GM18867 (cell line): ENCODE results near the gene KCTD8.
"Not testable (repeated sequence)": the region's sequence is repeated elsewhere in the genome, so short reads cannot be mapped to it uniquely, and the experiment has no call there.

ENCODE experiments used
- ATAC-seq: cut with Tn5 transposase; IDR thresholded peaks from one replicate; pipeline ENCODE4 v1.9.1; 2021; ENCODE audit warnings: mild to moderate bottlenecking, moderate library complexity; ENCODE audit not compliant: unreplicated experiment

Gene KCTD8

GRCh38 chr4:44167766-44168165 is 280.8 kb downstream of the KCTD8 start:
- not testable (repeated sequence) for ATAC-seq

- ATAC-seq: no peak
Measured at GRCh38 chr4:44165938-44166337, 282.7 kb downstream of the KCTD8 start.

GRCh38 chr4:44162538-44163270 is 285.9 kb downstream of the KCTD8 start:
- no peak for ATAC-seq

- no peak for ATAC-seq
Measured at GRCh38 chr4:44161756-44162155, 286.9 kb downstream of the KCTD8 start.

GRCh38 chr4:44160776-44161367 is 287.7 kb downstream of the KCTD8 start:
- ATAC-seq: no peak

GRCh38 chr4:44159991-44160390 is 288.6 kb downstream of the KCTD8 start:
- no peak for ATAC-seq

GRCh38 chr4:44157611-44158277 is 290.9 kb downstream of the KCTD8 start:
- ATAC-seq: no peak

- ATAC-seq: no peak
Measured at GRCh38 chr4:44150091-44150576, 298.5 kb downstream of the KCTD8 start.

- no peak for ATAC-seq
Measured at GRCh38 chr4:44149282-44149681, 299.3 kb downstream of the KCTD8 start.

GRCh38 chr4:44147571-44148075 is 301.0 kb downstream of the KCTD8 start:
- no peak for ATAC-seq

GRCh38 chr4:44146516-44146915 is 302.1 kb downstream of the KCTD8 start:
- no peak for ATAC-seq

- ATAC-seq: no peak
Measured at GRCh38 chr4:44145868-44146267, 302.7 kb downstream of the KCTD8 start.

GRCh38 chr4:44132526-44132925 is 316.1 kb downstream of the KCTD8 start:
- ATAC-seq: no peak
